ENCODE measurements around the gene SLC19A2.
"Not testable (repeated sequence)": the region's sequence is repeated elsewhere in the genome, so short reads cannot be mapped to it uniquely, and the experiment has no call there.

The SLC19A2 gene, protein sequence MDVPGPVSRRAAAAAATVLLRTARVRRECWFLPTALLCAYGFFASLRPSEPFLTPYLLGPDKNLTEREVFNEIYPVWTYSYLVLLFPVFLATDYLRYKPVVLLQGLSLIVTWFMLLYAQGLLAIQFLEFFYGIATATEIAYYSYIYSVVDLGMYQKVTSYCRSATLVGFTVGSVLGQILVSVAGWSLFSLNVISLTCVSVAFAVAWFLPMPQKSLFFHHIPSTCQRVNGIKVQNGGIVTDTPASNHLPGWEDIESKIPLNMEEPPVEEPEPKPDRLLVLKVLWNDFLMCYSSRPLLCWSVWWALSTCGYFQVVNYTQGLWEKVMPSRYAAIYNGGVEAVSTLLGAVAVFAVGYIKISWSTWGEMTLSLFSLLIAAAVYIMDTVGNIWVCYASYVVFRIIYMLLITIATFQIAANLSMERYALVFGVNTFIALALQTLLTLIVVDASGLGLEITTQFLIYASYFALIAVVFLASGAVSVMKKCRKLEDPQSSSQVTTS

DNA sequence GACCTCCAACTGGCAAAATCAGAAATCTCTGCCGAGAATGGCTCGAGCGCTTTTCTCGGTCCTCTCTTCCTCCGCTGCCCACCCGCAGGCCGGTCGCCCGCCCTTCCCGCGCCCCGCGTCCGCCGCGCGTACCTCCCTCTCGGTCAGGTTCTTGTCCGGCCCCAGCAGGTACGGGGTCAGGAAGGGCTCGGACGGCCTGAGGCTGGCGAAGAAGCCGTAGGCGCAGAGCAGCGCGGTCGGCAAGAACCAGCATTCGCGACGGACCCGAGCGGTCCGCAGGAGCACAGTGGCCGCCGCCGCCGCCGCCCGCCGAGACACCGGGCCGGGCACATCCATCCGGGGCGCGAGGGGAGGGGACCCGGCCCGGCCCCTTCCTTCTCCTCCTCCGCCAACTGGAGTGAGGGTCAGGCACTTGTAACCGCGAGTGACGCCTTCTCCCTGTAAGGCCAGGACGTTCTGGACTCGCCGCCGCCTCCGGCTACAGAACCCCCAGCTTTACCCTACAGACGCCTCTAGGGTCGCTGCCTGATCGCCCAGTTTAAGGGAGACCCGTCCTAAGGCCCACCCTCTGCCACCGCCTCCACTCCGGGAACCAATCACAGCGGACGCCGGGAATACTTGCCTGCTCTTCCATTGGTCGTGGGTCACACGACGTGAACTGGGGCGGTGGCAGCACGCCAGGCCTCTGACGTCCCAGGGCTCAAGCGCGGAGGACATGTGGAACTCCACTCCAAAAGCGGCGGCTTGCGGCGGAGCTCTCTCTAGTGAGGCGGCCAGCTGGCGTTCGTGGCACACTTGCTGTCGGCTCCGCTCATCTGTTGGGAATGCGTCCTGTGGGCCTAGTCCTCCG lies at the start of gene SLC19A2:
TSS of gene SLC19A2 (minus strand) at position 514 of the 850 bp plus-strand sequence. CDS start at position 336, 178 bp downstream.
- peak; percentile 99 for DNase-seq (ENCODE audit: low spot score)

DNA sequence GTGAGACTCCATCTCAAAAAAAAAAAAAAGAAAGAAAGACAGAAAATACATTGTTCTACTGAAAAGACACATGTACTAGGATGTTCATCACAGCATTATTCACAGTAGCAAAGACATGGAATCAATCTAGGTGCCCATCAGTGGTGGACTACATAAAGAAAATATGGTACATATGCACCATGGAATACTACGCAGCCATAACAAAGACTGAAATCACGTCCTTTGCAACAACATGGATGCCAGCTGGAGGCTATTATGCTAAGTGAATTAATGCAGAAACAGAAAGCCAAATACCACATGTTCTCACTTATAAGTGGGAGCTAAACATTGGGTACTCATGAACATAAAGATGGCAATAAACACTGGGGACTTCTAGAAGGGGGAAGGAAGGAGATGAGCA lies 48.9 kb upstream of the SLC19A2 start:
- DNase-seq (ENCODE audit: low spot score) = no peak

DNA sequence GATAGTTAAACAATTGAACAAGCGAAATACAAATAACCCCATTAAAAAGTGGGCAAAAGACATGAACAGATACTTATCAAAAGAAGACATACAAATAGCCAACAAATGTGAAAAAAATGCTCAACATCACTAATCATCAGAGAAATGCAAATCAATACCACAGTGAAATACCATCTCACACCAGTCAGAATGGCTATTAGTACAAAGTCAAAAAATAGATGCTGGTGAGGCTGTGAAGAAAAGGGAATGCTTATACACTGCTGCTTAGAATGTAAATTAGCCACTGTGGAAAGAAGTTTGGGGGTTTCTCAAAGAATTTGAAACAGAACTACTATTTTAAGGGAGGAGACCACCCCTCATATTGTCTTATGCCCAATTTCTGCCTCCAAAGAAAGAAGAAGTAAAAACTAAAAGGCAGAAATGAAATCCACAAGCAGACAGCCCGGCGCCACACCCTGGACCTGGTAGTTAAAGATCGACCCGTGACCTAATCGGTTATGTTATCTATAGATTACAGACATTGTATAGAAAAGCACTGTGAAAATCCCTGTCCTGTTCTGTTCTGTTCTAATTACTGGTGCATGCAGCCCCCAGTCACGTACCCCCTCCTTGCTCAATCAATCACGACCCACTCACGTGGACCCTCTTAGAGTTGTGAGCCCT lies 47.9 kb upstream of the SLC19A2 start:
- not testable (repeated sequence) for DNase-seq (ENCODE audit: low spot score)

DNA sequence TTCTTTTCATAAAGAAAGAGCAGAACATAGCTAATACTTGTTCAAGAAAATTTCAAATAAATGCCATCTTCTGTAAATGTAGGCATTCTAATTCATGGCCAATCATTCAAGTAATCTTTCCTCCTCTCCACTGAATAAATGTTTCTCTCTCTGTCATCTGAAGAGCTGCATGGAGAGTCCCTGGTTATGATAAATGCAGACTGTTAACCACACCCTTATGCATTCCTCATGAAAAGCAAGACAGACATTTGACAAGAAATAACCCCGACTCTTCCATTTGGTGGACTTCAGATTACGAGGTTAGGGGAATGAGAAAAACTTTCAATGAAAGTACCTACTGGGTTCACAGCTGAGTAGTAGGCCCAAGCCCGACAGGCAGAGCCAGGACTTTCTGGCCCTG lies 44.7 kb upstream of the SLC19A2 start:
- DNase-seq (ENCODE audit: low spot score) = no peak

DNA sequence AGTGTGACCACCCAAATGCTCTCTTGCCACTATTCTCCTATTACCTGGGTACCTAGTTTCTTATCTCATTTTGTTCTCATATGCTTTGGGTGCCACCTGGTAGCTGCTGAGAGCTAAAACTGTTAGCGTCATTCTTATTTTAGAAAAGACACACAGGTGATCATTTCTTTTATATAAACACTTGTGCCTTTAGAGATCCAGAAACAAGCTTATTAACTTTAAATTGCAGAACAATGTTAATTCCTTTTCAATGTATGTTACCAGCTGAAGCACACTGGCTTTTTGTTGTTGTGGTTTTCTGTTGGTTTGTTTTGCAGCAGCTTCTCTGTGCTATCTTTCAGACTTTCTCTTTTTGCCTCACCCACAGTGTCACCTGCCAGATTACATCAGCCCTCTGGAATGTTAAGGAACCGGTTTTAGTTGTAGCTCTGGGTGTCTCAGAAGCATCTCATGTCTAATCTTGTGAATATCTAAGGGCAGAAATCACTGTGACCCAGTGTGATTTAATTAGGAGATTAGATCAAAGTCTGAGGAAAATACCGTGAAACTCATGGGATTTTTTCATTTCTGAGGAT lies 43.4 kb upstream of the SLC19A2 start:
- no peak for DNase-seq (ENCODE audit: low spot score)

DNA sequence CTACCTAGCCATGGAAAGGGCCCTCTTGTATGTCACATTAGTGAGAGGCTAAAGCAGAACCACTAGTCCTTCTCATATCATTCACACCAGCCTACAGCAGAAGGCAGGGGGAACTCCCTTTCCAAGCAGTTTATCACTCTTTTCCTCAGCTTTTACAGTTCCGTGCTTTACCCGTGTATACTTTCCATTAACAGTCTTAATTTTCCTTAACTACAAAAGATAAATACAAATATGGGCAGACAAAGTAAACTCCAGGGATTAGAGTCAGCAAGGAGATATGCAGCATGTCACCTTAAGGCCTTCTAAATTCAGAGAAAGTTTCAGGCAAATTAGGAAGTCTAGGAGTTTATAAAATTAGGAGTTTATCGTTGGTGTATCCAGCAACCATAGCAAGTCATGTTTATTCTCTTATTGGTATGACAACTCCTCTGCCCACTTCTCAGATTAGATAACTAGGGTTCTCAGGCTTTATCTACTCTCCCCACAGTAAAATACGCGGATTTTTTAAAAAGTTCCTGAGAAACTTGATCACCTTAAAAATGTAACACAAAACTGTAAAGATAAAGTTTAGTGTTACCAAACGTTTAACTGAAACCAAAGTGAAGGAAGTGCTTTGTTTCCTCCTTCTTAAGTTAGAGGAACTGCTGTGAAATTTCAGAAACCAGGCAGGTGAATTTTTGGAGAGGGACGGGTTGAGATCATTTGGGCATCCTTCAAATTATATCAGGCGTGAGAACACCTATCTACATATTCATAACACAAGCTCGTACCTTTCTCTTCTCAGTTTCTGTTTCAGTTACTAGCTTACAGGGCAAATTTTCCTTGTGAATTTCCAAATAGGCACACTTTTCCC lies 42.7 kb upstream of the SLC19A2 start:
- DNase-seq (ENCODE audit: low spot score) = no peak

DNA sequence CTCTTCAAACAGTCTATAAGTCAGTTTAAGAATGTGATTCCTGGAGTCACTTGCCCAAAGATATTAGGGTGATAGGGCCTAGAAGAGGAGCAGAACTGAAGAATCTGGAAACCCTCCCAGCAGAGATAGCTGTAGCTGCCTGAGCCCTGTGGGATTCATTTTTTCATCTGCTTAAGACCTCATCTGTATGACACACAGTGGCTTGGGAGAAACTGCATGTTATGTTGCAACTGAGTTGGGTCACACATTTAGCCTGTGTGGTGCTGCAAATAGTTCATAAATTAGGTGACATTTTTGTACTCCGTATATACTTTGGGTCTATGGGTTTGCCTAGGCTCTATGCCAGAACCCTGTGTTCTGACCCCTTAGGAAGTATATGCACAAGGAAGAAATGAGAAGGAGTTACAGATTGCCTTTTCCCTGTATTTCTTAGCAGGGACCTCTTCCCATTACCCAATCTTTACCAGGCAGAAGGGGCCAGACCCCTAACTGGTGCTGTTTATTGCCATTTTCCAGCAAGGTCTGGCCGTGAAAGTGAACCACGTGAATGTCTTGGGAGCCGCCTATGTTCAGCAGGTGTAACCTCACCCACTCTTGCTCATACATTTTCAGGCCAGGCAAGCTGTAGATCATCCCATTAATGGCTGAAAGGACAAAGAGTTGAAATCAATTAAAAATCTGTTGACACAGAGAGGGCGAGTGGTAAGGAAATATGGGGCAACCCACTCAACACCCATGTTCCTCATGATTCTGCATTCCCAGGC lies 41.9 kb upstream of the SLC19A2 start:
- DNase-seq (ENCODE audit: low spot score) = no peak

DNA sequence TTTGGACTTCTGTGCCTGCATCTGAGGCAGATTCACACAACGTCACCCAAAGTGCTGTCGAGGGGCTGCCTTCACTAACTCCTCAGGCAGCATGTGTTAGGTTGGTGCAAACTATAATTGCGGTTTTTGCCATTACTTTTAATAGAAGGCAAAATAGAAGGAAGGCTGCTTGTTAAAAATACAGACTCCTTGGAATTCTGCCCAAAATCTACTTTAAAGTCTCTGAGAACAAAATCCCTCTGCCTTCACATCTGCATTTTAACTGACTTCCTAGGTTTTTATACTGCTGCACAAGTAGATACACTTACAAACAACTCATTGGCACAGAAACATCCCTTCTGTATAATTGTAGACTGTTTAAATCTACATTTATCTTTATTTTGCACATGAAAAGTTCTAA lies 41.3 kb upstream of the SLC19A2 start:
- no peak for DNase-seq (ENCODE audit: low spot score)

DNA sequence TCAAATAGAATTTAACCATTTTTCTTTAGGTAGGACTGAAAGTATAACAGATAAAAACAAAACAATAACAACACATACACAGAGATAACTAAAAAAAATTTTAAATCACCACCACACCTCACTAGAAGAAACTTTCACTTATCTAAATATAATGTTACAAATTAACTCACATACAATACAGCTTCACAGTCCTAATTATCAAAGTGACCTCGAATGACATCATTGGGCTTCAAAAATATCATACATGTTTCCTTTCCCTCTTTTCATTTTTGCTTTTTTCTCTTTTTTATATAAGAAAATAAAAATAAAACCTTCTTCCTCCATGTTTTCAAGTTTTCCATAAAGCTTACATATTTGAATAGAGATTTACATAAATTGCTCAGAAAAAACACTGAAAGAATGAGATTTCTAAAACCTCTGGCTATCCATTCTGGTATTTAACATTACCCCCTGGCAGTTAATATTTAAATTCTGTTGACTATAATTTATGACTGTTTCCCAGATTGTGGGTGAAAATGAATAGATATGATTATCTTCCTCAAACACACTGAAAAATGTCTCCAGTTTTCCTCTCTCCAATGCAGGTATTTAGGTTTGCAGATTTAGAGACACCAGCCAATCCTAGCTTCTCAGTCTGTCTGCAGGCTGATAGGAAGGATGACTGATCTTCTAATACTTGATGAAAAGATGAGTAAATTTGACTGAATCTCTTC lies 40.5 kb upstream of the SLC19A2 start:
- no peak for DNase-seq (ENCODE audit: low spot score)

DNA sequence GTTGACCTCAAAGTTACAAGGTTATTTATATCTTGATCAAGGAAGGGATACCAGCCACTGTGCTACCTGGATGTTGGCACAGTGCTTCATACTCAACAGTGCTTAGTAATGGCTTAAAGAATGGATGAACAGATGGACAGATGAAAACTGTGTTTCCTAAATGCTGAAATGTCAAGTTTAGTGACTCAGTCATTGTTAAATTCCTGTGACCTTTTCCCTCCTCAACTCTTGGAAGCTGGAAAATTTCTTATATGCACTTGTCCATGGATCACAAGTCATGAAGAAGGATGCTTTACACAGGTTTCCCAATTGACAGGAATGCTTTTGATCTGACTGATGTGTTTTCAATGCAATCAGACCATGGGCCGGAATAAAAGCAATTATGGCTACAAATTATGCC lies 39.6 kb upstream of the SLC19A2 start:
- DNase-seq (ENCODE audit: low spot score) = no peak

DNA sequence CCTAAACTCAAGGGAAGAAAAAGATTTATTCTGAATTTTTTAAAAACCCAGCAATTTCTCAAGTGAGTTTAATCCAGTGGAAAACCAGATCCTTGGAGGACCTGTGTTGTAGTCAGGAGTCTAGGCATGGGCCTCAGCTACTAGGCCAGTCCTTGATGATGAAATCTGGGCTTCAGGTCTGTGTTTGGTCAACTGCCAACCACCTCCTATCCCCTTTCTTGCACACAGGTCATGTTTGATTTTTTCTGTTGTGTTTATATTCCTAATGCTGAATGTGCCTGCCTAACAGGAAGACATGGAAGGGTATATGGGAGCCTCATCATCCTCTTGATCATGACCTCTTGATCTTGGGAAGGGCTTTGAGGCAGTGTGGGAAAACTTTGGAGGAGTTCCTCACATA lies 38.2 kb upstream of the SLC19A2 start:
- no peak for DNase-seq (ENCODE audit: low spot score)

DNA sequence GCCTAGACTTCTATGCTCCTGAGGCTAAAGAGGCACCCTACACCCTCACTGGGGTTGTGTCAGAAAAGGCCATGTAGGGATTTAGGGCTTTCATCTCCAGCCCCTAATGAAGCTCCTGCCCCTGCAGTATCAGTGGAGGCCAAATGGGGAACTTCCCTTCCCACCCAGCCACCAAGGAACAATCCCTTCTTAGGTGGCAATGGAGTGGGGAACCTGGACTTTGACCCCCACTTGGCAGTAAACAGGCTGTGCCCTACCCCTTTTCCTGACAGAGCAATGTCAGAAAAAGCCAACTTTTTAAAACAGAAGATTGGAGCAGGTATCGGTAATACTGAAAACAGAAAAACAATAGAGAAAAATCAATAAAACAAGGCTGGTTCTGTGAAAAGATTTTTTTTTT lies 35.5 kb upstream of the SLC19A2 start:
- DNase-seq (ENCODE audit: low spot score) = no peak

DNA sequence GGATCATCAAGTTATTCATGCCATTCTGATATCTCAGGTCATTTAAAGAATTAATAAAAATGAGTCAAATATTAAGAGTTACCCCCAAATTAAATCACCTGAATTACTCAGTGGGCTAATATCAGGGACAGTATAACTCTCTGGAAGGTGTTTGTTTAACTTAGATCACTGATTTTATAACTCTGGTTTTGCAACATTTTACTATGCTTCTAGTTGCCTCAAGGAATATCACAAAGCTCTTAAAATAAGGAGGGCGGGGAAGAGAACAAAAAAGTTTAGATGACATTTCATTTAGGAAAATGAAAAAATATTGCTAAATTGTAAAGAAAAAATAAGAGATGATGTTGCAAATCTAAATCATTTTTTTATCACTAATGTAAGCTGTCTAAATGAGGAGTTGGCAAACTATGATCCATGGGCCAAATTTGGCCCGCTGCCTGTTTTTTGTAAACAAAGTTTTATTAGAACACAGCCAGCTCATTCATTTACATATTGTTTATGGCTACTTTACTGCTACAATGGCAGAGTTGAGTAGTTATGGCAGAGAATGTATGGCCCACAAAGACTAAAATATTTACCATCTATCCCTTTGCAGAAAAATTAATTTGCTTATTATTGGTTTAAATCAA lies 31.9 kb upstream of the SLC19A2 start:
- DNase-seq (ENCODE audit: low spot score) = no peak

DNA sequence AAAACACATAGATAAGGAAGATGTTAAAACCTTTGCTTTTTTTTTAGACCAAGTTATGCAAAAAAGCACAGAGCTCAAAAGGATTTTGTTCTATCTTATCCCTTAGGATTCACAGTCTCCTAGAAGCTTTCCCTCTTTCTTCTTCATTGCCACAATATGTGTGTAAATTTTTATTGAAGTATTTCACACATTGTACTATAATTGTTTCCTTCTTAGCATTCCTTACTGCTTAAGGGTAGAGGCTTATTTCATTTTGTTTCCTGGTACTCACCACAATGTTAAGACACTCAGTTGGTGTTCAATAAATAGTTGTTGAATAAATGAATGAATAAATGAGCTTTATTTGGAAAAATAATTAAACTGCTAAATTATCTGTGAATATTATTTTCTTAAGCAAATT lies 29.9 kb upstream of the SLC19A2 start:
- DNase-seq (ENCODE audit: low spot score) = no peak

DNA sequence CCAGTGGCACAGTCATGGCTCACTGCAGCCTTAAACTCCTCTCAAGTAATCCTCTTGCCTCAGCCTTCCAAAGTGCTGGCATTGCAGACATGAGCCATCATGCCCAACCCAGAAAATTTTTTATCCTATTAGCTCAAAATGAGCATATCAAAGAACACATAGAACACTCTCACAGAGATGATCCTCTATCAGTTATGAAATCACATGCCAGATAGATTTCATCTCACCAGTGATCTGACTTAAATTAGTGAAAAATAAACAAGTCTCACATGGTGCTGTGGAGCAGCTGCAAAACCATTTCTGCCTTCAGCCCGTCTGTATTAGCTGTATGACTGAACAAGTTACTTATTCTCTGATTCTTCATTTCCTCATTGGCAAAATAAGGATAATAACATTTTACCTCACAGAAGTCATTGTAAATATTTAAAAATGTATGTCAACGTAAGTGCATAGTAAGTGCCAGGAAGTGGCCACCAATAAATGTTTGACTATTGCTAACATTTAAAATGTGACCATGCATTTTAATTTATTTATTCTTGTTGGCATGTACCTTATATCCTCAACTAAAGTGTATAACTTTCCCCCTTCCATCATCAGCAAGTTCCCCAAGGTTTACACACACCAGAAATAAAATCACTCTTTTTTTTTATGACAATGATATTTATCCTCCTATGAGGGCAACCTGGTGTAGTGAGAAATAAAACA lies 29.0 kb upstream of the SLC19A2 start:
- no peak for DNase-seq (ENCODE audit: low spot score)

DNA sequence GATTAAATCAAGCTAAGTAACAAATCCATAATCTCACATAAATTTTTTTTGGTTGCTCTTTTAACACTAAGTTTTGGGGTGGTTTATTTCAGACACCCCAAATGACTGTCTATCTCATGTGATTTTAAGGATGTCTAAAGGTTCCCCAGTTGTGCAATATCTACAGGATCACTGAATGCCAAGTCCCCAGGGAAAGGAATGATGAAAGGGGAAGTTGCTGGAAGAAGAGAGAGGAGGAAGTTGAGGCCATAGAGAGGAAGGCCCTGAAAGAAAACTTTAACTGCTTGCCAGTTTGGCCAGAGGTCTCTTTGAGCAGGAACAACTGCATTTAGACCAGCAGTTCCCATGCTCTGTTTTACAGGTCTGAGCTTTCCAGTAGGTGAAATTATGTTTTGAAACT lies 27.5 kb upstream of the SLC19A2 start:
- DNase-seq (ENCODE audit: low spot score) = peak; percentile 63

DNA sequence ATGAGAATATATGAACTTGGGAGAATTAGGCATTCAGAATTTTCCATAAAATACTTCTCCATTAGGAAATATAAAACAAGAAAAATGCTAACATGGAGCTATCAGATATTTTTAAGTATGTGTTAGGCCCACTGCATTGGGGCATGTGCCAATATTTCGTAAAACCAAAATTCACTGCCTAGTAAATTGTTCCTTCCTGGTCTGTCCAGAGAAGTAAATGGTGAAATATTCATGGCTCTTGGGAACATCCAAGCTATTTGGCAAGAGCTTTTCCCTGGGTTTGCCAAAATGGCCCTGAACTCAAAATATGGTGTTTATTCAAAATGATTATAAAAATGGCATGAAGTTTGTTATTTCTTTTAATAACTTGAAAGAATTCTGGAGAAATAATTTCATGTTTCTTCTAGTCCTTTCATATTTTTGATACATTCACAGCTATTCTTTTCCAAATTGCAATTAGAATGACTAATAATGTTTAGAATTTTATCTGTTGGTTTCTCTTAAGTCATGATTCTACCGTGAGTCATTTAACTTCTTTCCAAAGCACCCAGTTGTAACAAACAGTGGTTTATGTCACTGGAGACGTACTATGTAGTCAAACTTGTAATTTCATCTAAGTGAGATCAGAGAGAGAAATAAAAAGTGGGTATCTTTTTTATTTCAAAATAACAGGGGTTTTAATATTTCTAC lies 25.7 kb upstream of the SLC19A2 start:
- no peak for DNase-seq (ENCODE audit: low spot score)

DNA sequence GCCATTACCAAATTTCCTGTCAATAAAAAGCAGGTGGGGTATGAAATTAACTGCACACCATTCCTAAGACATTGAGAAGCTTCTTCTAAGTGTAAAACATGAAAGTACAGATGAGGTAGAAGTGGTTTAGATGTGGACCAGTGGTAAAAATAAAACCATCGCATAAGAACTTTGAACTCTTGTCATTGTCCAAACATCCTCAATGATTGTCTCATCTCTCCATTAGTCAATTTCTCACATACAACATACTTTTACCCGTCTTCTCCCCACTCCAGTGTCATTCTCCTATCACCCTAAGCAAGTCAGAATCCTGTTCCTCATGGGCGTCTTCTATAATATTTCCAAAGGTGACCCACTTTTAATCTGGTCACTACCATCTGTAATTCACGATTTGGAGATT lies 24.3 kb upstream of the SLC19A2 start:
- no peak for DNase-seq (ENCODE audit: low spot score)

Measured in pons (tissue), 1 donor.